ENCODE measurements around the gene POMT2. TPM values are rescaled to one million over a fixed set of nuclear protein-coding genes. Genes with fewer than 3 reads are reported as not detected.

The POMT2 gene
- total and polyA plus RNA-seq, 2 donors (not counting 1 experiment from before 2014, with no cell fraction given) = 9.6 to 11.0 TPM

GRCh38 chr14:77273796-77274195 is 46.9 kb downstream of the POMT2 start:
- Histone ChIP-seq H3K4me1 (ENCODE audit: control insufficient read depth, extremely low read depth, insufficient read depth, low read length) (no peaks in the 10 kb centered on the region), H2AFZ (ENCODE audit: low read length) (no peak overlapping the region), H3K27me3 (ENCODE audit: control insufficient read depth, insufficient read depth, low read length) (peaks cover 8% of the 10 kb centered on the region), H3K9me3 (ENCODE audit: control insufficient read depth, insufficient read depth, low read depth, low read length) (no peaks in the 10 kb centered on the region), H3K4me3 (replicated peaks in 1 of 4; ENCODE audit: control extremely low read depth in 1 of 4, insufficient read depth in 1 of 4, low read depth in 3 of 4, low read length in 4 of 4) (no peak overlapping the region), H3K79me2 (ENCODE audit: control insufficient read depth, insufficient read depth, low read length) (no peaks in the 10 kb centered on the region), H3K4me2 (ENCODE audit: extremely low read depth, insufficient read depth, low read length) (no peak overlapping the region), H3K27ac (ENCODE audit: insufficient read depth, low read length) (no peak overlapping the region), H4K20me1 (ENCODE audit: control insufficient read depth, extremely low read depth, insufficient read depth, low read length) (no peaks in the 10 kb centered on the region), H3K9ac (ENCODE audit: insufficient read depth, low read length) (no peak overlapping the region), H3K36me3 (ENCODE audit: control insufficient read depth, insufficient read depth, low read length) (peaks cover 3% of the 10 kb centered on the region)
- DNase-seq (ENCODE audit: low read depth in 2 of 2) = no peak
- no peak for TF ChIP-seq EZH2 (IDR thresholded peaks at IDR 0.05; ENCODE audit: low read length, missing control alignments)

GRCh38 chr14:77272261-77272660 is 48.4 kb downstream of the POMT2 start:
- H3K27ac ChIP-seq (ENCODE audit: insufficient read depth, low read length) = no peak overlapping the region
- H4K20me1 ChIP-seq (ENCODE audit: control insufficient read depth, extremely low read depth, insufficient read depth, low read length) = no peaks in the 10 kb centered on the region
- H3K36me3 ChIP-seq (ENCODE audit: control insufficient read depth, insufficient read depth, low read length) = no peaks in the 10 kb centered on the region
- H3K79me2 ChIP-seq (ENCODE audit: control insufficient read depth, insufficient read depth, low read length) = no peaks in the 10 kb centered on the region
- no peaks in the 10 kb centered on the region for H3K4me1 ChIP-seq (ENCODE audit: control insufficient read depth, extremely low read depth, insufficient read depth, low read length)
- peaks cover 17% of the 10 kb centered on the region for H3K27me3 ChIP-seq (ENCODE audit: control insufficient read depth, insufficient read depth, low read length)
- no peak overlapping the region for H3K4me3 ChIP-seq (replicated peaks in 1 of 4; ENCODE audit: control extremely low read depth in 1 of 4, insufficient read depth in 1 of 4, low read depth in 3 of 4, low read length in 4 of 4)
- no peaks in the 10 kb centered on the region for H3K9me3 ChIP-seq (ENCODE audit: control insufficient read depth, insufficient read depth, low read depth, low read length)
- DNase-seq (ENCODE audit: low read depth in 2 of 2) = no peak
- no peak overlapping the region for H2AFZ ChIP-seq (ENCODE audit: low read length)
- no peak overlapping the region for H3K9ac ChIP-seq (ENCODE audit: insufficient read depth, low read length)
- H3K4me2 ChIP-seq (ENCODE audit: extremely low read depth, insufficient read depth, low read length) = no peak overlapping the region
- no peak for TF ChIP-seq EZH2 (IDR thresholded peaks at IDR 0.05; ENCODE audit: low read length, missing control alignments)
- TF ChIP-seq, protein P1, sequence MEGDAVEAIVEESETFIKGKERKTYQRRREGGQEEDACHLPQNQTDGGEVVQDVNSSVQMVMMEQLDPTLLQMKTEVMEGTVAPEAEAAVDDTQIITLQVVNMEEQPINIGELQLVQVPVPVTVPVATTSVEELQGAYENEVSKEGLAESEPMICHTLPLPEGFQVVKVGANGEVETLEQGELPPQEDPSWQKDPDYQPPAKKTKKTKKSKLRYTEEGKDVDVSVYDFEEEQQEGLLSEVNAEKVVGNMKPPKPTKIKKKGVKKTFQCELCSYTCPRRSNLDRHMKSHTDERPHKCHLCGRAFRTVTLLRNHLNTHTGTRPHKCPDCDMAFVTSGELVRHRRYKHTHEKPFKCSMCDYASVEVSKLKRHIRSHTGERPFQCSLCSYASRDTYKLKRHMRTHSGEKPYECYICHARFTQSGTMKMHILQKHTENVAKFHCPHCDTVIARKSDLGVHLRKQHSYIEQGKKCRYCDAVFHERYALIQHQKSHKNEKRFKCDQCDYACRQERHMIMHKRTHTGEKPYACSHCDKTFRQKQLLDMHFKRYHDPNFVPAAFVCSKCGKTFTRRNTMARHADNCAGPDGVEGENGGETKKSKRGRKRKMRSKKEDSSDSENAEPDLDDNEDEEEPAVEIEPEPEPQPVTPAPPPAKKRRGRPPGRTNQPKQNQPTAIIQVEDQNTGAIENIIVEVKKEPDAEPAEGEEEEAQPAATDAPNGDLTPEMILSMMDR (conservative IDR thresholded peaks at IDR 0.05 in 1 of 2, IDR thresholded peaks at IDR 0.05 in 1 of 2; ENCODE audit: low read depth in 1 of 2, low read length in 2 of 2) = no peak

DNA sequence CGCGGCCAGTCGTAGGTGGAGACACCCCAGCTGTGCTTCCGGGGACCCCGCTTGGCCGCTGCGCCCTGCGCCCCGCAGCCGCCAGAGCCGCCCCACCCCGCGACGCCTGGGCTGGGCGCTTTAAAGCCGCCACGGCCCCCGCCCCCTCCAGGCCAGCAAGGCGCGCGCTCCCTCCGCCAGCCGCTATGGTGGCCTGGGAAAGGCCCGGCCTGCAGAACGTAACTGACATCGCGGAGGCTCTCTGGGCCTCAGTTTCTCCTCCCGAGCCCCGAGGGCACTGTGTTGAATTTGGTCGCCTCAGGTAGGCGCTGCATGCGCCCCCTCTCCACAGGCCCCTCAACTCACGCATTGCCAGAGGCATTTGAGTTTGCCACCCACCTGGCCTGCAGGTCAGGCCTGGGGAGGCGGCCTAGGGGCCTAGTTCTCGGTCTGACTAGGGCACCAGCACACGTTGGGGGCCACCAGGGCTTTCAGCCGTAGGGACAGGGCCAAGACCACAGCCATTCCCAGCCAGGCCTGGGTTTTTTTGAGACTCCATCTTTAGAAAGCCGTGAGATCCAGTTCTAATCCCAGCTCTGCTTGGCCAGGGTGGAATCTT is 49.5 kb downstream of the POMT2 start, which contains the start of gene NGB:
NGB (minus strand) TSS at position 94 of the 598 bp plus-strand sequence. CDS start 269 bp downstream, outside the sequence.
- Histone ChIP-seq H3K4me3 (replicated peaks in 1 of 4; ENCODE audit: control extremely low read depth in 1 of 4, insufficient read depth in 1 of 4, low read depth in 3 of 4, low read length in 4 of 4) (no peak within 1 kb of the TSS), H3K4me1 (ENCODE audit: control insufficient read depth, extremely low read depth, insufficient read depth, low read length) (no peaks in the 10 kb centered on the region), H3K9ac (ENCODE audit: insufficient read depth, low read length) (no peak within 1 kb of the TSS), H3K79me2 (ENCODE audit: control insufficient read depth, insufficient read depth, low read length) (no peaks in the 10 kb centered on the region), H3K4me2 (ENCODE audit: extremely low read depth, insufficient read depth, low read length) (no peak within 1 kb of the TSS), H4K20me1 (ENCODE audit: control insufficient read depth, extremely low read depth, insufficient read depth, low read length) (no peaks in the 10 kb centered on the region), H3K27ac (ENCODE audit: insufficient read depth, low read length) (no peak within 1 kb of the TSS), H2AFZ (ENCODE audit: low read length) (no peak within 1 kb of the TSS), H3K36me3 (ENCODE audit: control insufficient read depth, insufficient read depth, low read length) (no peaks in the 10 kb centered on the region), H3K9me3 (ENCODE audit: control insufficient read depth, insufficient read depth, low read depth, low read length) (no peaks in the 10 kb centered on the region), H3K27me3 (ENCODE audit: control insufficient read depth, insufficient read depth, low read length) (peaks cover 23% of the 10 kb centered on the region)
- TF ChIP-seq, protein P1 (conservative IDR thresholded peaks at IDR 0.05 in 1 of 2, IDR thresholded peaks at IDR 0.05 in 1 of 2; ENCODE audit: low read depth in 1 of 2, low read length in 2 of 2) = no peak
- TF ChIP-seq EZH2 (IDR thresholded peaks at IDR 0.05; ENCODE audit: low read length, missing control alignments) = no peak
- DNase-seq (ENCODE audit: low read depth in 2 of 2) = no peak
